ENCODE results near the gene CALB2.

CALB2 gene

DNA sequence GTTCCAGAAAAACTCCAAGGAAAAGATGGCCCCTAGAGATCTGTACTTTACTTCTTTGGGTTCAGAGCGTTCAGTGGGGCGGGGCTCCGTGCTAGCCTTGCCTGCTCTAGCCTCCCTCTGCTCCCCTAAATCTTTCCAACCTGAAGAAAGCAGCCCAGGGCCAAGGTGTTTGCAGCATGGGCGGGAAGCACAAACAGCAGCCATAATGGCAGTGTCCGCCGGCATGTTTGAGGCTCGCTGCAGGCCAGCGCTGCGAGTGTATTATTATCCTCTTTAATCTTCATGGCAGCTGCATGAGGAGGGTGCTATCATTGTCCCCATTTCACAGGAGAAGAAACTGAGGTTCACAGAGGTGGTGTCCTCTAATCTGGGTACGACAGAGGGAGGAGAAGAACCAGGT lies 10.4 kb downstream of the CALB2 start:
- no peak overlapping the region for H3K4me3 ChIP-seq (replicated peaks in 1 of 2; ENCODE audit: low read depth in 2 of 2, low read length in 2 of 2)
- DNase-seq (ENCODE audit: low read depth in 2 of 2) = no peak
- TF ChIP-seq, protein P1, sequence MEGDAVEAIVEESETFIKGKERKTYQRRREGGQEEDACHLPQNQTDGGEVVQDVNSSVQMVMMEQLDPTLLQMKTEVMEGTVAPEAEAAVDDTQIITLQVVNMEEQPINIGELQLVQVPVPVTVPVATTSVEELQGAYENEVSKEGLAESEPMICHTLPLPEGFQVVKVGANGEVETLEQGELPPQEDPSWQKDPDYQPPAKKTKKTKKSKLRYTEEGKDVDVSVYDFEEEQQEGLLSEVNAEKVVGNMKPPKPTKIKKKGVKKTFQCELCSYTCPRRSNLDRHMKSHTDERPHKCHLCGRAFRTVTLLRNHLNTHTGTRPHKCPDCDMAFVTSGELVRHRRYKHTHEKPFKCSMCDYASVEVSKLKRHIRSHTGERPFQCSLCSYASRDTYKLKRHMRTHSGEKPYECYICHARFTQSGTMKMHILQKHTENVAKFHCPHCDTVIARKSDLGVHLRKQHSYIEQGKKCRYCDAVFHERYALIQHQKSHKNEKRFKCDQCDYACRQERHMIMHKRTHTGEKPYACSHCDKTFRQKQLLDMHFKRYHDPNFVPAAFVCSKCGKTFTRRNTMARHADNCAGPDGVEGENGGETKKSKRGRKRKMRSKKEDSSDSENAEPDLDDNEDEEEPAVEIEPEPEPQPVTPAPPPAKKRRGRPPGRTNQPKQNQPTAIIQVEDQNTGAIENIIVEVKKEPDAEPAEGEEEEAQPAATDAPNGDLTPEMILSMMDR (IDR thresholded peaks at IDR 0.05; ENCODE audit: low read depth, low read length) = no peak

DNA sequence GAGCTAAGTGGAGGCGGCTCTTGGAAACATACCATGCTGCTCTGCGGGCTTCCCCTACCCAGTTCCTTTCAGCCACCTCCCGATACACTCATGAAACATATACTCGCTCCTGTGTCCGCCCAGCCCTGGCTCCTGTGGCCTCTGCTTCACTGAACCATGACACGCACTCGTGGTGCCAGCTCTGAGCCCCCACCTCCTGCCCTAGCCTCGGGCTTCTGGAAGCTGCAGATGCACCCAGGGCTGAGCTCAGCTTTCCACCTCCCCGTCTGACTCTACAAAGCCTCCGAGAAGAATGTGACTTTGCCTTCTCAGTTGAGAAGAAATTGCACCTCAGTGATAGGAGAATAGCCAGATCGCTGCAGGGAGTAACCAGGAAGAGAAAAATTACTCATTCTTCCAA lies 11.0 kb downstream of the CALB2 start:
- no peak for DNase-seq (ENCODE audit: low read depth in 2 of 2)
- TF ChIP-seq, protein P1 (IDR thresholded peaks at IDR 0.05; ENCODE audit: low read depth, low read length) = no peak
- no peak overlapping the region for H3K4me3 ChIP-seq (replicated peaks in 1 of 2; ENCODE audit: low read depth in 2 of 2, low read length in 2 of 2)

DNA sequence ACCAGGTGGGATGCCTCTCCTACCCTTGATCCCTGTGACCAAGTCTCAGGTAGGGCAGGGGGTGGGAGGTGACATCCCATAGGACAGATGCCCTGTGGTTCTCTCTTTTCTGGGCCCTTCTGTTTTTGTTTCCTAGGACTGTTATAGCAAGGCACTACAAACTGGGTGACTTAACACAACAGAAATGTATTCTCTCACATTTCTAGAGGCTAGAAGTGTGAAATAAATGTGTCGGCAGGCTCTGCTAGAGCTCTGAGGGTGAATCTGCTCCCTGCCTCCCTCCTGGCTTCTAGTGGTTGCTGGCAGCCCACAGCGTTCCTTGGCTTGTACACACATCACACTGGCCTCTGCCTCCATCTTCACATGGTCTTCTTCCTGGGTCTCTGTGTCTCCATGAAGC lies 12.7 kb downstream of the CALB2 start:
- DNase-seq (ENCODE audit: low read depth in 2 of 2) = no peak
- no peak overlapping the region for H3K4me3 ChIP-seq (replicated peaks in 1 of 2; ENCODE audit: low read depth in 2 of 2, low read length in 2 of 2)

DNA sequence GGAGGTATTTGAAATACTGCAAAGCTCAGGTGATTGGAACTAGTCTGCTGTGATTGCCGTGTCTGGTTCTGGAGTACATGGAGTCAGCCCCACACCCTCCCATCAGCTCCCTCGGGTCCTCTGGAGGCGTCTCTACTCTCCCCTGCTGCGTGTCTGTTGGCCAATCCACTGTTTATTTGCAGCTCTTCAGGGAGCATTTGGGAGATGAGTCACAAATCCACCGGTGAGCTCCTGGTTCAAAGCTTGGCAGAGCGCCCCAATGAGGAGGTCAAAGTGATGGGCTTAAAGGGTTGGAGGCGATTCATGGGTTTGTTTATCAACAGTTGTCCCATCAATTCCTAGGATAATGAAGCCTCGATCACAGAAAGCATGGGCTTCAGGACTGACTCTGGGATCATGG lies 14.6 kb downstream of the CALB2 start:
- TF ChIP-seq, protein P1 (IDR thresholded peaks at IDR 0.05; ENCODE audit: low read depth, low read length) = no peak
- no peak overlapping the region for H3K4me3 ChIP-seq (replicated peaks in 1 of 2; ENCODE audit: low read depth in 2 of 2, low read length in 2 of 2)
- DNase-seq (ENCODE audit: low read depth in 2 of 2) = peak in 1 of 2 donors; percentile 37

More for the DNA sequence above, 12.7 kb downstream of the CALB2 start:
- TF ChIP-seq, protein P1 (IDR thresholded peaks at IDR 0.05; ENCODE audit: low read depth, low read length) = no peak

DNA sequence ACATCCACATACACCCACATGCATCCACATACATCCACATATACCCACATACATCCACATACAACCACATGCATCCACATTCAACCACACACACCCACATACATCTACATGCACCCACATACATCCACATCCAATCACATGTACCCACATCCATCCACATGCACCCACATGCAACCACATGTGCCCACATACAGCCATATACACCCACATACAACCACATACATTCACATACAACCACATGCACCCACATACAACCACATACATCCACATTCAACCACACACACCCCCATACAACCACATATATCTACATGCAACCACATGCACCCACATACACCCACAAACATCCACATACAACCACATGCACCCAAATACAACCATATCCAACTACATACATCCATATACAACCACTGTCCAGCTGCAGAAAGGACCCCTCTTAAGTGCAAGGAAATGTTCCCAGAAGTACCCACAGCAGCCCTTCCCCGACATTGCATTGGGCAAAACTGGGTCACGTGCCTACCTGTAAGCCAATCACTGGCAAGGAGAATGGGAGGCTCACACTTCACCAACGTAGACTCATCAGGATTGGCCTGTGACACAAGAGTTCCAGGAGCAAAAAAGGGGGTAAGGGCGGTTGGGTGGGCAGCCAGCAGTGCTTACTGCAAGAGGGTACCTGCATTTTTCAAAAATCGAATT lies 18.1 kb downstream of the CALB2 start:
- TF ChIP-seq, protein P1 (IDR thresholded peaks at IDR 0.05; ENCODE audit: low read depth, low read length) = no peak
- no peak overlapping the region for H3K4me3 ChIP-seq (replicated peaks in 1 of 2; ENCODE audit: low read depth in 2 of 2, low read length in 2 of 2)
- DNase-seq (ENCODE audit: low read depth in 2 of 2) = no peak

DNA sequence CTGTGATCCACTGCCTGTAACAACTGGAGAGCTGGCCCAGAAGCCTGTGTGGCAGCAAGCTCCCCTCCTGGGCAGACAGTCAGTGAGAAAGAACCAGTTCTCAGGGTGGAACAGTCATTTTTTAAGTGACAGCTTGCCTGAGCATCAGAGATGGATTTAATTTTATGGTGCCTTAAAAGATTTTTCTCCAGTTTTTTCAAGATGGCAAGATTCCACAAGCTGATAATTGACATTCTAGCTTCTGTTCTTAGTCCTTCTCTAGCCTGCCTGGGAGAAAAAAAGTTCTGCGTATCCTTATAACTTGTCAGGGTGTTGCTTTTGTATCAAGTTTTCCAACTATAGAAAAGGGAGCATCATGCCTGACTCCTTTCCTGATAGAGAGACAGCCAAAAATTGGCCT lies 21.2 kb downstream of the CALB2 start:
- TF ChIP-seq, protein P1 (IDR thresholded peaks at IDR 0.05; ENCODE audit: low read depth, low read length) = no peak
- DNase-seq (ENCODE audit: low read depth in 2 of 2) = no peak
- no peak overlapping the region for H3K4me3 ChIP-seq (replicated peaks in 1 of 2; ENCODE audit: low read depth in 2 of 2, low read length in 2 of 2)

DNA sequence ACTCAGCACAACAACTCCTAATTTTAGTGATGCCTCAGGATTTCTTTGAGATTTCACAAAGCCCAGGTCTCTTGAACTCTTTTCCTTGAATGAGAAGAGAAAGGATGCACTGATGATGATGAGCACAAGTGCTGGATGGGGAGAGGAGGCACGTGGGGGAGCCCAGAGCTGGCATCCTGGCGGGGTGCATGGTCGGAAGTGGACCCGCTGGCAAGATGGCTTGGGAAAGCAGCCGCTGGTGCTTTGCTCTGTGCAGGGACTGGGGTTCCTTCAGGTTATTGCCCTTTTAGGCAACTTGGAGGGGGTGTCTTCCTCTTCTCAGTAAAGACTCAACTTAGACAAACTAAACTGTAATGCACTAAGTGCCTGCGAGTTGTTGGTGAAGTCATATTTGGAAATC lies 22.3 kb downstream of the CALB2 start:
- H3K4me3 ChIP-seq (replicated peaks in 1 of 2; ENCODE audit: low read depth in 2 of 2, low read length in 2 of 2) = no peak overlapping the region
- DNase-seq (ENCODE audit: low read depth in 2 of 2) = no peak
- TF ChIP-seq, protein P1 (IDR thresholded peaks at IDR 0.05; ENCODE audit: low read depth, low read length) = no peak
